NCI-H1105 treated with DMSO at 0.1 percent for 48 hours (cell line): ENCODE results near the gene LRFN2.

Experiments
- DNase-seq: peaks from one replicate; lab custom pipeline; 2025; lab: John Stamatoyannopoulos, UW

LRFN2 gene

DNA sequence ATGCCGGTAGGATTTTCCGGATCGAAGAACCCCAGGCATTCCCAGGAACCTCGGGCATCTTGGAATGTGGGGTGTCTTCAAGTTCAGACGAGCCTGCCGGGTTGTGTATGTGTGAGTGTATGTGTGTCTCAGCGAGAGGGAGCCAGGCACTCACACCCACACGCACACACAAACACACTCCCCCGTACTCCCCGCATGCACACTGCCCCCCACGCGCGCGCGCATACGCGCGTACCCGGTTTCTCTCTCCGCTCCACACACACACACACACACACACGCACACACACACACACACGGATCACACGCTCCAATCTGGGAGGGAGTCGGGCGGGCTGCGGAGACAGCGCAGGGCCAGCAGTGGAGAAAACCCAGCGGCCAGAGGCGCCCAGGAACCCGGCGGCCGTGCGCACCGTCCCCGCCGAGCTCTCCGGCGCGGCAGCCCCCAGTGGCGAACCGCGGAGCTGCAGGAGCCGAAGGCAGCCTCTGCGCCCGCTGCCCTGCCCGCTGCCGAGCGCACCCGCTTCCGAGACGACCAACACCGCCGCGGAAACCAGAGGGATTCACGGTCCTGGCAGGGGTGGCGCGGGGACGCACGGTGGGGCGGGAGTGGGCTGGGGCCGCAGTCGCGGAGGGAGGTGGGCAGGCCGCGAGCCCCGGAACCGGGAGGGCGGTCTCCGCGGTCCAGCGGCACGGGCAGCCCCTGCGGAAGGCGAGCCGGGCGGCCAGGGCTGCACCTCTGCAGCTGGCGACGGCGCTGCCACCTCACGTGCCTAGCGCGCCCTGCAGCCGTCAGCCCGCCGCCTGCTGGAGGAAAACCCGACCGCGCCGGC lies at the start of gene LRFN2:
Gene LRFN2, minus strand, starts transcription at position 125 of the 830 bp plus-strand sequence.
- peak; percentile 86 for DNase-seq

DNA sequence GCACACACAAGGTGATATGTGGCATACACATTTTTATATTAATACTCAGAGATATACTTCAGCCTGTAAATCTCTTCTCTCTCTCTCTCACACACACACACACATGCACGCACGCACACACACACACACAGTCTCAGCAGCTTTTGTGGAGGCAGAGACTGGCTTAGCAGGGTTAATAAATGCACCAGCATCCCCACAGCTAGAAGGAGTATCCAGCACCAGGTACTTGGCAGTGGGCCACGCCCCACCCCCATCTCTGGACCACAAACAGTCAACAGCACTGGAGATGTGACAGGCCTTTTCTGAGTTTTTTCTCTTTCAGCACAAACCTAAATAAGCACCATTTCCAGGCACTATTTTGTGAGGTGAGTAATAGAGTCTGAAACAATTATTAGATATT lies 47.3 kb upstream of the LRFN2 start:
- peak; percentile 83 for DNase-seq

DNA sequence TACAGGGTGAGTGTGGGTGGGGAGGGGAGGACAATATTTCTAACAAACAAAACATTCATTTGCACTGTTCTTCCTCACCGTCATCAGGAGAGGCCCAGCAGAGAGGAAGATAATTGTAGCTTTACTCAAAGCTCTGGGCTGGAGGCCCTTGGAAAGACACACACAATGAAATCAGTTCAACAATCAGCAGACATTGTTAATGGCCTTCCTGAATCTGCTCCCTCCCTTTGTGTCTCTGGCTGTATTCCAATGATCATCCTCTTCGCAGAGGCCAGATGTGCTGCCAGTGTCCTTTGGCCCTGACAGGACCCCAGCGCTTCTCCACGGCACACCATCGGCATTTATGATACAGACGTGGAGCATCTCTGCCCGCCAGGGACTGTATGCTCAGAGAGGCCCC lies 44.6 kb upstream of the LRFN2 start:
- peak; percentile 30 for DNase-seq

DNA sequence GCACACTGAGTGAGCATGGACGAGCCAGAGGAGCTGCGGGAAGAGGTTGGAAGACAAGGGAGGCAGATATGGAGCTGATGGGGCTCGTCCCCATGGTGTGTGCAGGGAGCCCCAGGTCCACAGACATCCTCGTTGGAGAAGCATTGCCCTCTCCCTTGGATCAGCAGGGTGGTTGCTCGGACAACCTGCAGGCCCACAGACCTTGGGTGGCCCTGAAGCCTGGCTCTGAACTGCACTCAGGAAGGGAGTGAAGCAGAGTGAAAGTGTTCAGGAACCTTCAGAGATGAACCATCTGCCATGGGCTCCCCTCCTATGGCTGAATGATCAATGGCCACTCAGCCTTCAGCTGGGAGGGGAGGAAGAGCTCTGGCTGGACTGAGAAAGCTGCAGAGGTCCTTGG lies 43.3 kb upstream of the LRFN2 start:
- DNase-seq: no peak

DNA sequence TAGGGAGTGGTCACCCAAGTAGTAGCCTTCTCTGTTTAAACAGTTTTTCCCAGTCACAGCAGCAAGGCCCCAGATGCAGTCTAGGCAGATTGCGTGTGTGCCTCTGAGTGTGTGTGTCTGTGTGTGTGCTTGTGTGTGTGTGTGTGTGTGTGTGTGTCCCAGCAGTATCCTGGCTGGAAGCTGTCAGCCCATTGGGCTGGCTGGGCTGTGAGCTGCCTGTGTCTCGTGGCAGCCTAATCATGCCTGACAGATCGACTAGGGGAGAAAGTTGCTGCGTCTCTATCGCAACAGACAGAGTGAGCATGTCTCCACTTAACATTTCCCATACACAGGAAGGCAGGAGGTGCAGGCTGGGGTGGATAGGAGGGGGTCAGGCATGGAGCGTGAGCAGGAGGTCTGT lies 42.9 kb upstream of the LRFN2 start:
- DNase-seq: no peak

DNA sequence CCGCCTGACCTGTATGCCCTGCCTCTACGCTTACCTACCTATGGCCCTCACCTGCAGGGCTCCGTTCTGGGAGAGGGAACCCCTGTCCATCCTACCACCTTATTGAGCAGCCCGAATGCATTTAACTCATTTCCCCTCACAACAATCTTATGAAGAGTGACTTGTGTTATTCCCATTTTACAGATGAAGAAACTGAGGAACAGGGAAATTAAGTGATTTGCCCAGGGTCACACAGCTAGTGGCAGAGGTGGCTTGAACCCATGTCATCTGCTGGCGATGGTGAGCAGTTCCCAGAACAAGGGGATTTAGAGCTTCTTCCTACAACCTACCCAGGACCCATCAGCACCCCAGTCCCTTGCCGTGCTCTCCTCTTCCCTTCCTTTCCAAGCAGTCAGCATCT lies 42.3 kb upstream of the LRFN2 start:
- no peak for DNase-seq

DNA sequence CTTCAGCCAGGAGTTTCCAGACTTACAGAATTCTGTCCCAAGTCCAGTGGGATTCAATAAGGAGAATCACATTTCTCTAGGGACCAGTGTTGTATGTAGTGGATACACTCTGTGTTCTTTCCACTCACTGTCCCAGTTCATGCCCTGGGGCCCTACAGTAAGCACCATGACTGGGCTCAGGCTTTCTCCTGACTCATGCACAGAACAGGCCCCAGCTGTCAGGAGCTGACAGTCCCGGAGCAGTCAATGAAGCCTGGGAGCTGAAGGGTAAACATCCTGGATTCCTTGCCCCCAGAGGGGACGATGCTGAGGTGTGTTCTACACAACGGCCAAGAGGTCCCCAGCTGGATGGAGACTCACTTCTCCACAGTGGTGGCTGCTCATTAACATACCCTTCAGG lies 40.2 kb upstream of the LRFN2 start:
- DNase-seq: no peak

DNA sequence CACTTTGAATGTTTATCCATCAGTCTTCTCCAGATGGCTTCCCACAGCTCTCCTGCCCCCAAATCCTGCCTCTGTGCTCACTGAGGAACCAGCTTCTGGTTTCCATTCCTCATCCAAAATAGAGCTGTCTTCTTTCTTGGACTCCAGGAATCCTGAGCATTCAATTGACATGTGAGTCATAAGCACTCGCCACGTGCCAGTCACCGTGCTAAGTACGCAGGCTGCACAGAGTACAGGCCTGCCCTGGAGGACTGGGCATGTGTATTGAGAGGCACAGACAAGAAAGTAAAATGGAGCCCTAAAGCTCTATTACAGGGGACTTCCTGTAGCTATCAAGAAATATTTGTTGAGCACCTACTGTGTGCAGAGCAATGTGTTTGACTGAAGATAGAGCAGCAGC lies 39.7 kb upstream of the LRFN2 start:
- DNase-seq: no peak

DNA sequence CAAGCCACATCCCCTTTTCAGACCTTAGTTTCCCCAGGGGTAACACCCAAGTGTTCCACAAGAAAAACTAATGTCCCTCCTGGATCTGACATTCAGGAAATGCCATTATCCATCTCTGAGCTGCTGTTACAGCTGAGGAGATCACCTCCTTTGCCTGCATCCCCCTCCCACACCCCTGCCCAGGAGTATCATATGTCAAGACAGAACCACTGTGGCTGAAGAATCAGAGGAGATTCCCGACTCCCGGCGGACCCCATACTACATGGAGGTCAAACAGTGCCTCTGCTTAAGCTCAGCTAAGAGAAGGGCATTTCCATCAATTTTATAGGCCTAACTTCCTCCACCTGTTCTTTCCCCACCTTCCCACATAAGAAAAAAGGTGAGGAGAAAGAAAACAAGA lies 36.8 kb upstream of the LRFN2 start:
- no peak for DNase-seq

DNA sequence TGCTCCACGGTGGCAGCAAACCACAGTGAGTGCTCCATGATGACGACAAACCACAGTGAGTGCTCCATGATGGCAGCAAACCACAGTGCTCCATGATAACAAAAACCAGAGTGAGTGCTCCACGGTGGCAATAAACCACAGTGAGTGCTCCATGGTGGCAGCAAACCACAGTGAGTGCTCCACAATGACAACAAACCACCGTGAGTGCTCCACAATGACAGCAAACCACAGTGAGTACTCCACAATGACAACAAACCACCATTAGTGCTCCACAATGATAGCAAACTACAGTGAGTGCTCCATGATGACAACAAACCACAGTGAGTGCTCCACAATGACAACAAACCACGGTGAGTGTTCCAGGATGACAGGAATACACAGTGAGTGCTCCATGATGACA lies 36.0 kb upstream of the LRFN2 start:
- DNase-seq: no peak

DNA sequence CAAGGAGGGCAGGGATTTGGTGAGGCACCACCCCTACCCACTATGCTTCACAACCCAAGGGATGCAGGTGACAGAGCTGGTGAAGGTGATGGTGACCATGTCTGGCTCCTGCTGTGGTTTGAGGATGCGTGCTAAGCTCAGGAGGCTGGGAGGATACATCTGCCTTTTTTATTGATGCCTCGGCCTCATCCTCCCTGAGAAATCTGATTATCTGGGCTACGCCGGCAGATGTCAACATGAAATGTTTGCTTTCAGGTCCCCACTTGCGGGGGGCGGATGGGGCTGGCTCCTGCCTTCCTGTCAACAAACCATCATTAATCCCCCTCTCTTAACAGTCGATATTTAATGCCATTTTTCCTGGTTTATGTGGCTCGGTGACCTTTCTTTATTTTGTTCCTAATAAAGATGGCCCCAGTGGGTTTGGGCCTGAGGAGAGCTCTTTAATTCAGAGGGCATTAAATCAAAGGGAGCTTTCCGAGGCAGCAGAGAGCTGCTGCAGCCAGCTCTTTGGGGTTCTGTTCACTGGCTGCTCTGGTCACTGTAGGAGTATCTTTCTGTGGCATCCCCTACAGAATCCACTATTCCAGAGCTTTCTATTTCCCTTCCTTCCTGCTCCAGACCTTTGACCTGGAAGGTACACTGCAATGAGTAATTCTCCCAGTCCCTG lies 33.5 kb upstream of the LRFN2 start:
- no peak for DNase-seq

DNA sequence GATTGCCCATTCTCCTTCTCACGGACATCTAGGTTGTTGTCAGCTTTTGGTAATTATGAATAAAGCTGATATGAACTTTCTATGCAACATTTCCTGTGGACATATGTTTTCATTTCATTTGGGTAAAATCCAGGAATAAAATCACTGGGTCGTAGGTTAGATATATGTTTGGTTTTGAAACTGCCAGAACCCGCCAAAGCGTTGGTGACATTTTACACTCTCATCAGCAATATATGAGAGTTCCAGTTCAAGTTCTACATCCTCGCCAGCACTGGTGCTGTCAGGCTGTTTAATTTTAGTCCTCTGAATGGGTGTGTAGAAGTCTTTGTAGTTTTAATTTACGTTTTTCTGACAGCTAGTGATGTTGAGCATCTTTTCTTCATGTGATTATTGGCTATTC lies 27.5 kb upstream of the LRFN2 start:
- no peak for DNase-seq

DNA sequence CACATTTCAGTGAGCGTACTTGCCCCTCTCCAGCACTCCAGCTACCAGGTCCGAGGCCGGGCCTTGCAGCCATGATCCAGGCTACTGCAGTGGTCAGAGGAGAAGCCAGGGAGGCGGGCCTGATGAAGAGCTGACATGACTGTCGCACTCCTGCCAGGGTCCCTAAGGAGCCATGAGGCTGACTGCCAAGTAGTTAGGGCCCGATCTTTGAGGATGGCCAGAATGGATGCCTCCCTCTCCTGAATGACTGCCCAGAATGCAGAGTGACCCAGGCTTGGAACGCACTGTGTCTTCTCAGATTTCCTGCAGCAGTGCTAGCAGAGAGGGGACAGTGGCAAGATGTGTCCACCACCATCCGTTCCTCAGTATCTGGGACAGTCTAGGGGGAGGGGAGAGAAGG lies 24.7 kb upstream of the LRFN2 start:
- DNase-seq: no peak

DNA sequence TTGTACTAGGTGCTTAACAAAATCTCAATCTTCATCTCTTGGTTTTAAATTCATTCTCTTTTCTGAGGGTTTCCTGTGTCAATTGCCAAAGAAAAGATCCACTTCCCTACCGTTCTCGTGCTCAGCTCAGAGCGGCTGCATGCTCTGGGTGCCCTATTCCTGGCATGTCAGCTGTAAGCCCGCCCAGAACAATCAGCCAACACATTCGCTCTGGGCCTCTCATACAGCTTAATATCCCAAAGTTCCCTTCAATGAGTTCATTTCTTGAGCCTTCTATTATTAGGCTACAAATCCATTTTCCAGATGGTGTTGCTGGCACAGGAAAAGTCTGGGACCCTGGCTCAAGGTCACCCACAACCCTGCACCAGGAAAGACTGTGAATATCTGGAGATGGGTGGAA lies 24.3 kb upstream of the LRFN2 start:
- no peak for DNase-seq

DNA sequence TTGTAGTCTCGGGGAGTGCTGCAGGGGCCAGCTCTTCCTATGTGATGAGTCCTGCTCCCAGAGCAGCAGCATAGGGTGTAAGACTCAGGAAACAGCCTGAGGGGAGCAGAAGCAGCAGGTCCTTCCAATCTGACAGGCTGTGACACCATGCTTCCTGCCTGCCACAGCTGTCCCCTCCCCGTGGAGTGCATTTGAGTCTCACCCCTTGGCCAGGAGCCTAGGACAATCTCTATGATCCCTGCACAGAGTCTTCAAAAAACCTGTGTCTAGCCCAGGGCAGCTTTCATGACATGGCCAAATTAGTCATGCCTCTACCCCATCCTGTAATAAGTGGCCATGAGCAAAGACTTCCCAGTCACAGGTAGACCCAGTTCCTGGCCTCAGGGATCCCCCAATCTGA lies 23.1 kb upstream of the LRFN2 start:
- DNase-seq: no peak

DNA sequence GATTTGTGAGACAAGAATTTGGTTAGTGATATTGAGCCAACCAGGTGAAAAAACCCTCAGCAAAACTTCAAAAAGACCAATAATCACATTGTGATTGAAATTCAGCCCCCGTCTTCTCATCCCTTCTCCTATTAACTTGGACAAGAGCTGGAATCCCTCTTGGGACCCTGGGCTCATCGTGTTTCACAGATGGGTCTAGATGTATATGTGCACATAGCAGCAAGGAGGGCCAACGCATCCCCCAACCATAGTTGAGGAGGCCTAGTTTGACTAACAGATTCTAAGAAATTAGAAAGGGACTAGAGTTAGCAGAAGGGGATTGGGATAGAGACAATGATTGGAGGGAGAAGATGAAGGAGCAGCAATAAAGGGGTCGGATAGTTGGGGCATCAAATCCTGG lies 19.8 kb upstream of the LRFN2 start:
- DNase-seq: no peak

DNA sequence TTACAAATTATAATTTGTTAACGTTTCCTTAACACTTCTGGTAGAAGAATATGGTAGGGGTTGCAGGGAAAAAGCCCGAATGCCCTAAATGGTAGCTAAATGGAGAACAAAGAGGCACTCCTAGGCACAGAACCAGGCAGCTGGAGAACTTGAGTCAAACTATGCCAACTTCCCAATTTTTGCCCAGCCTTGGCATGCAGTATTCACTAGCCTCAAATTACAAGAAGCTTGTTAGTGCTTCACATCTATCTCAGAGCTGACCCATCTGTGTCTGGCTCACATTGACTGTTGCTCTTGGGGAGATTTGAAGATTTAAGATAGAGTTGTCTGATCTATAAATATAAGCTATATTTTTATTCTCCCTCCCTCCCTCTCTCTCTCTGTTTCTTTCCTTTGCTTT lies 19.4 kb upstream of the LRFN2 start:
- DNase-seq: no peak

DNA sequence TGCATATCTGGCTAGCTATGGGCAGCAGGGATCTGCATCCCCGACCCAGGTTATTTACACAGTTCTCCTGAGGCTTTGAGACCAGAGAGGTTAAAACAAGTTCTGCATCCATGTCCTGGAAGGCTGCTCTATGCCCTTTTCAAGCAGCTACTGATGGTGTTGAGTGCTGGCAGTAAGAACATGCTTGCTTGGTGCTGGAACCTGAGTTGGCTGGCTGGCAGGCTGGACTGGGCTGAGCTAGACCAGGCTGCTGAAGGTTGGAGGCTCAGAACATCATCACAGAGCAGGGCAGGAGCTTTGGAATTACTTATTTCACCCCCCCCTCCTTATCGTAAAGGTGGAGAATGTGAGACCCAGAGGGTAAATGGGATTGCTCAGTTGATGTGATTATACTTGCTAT lies 16.9 kb upstream of the LRFN2 start:
- no peak for DNase-seq

DNA sequence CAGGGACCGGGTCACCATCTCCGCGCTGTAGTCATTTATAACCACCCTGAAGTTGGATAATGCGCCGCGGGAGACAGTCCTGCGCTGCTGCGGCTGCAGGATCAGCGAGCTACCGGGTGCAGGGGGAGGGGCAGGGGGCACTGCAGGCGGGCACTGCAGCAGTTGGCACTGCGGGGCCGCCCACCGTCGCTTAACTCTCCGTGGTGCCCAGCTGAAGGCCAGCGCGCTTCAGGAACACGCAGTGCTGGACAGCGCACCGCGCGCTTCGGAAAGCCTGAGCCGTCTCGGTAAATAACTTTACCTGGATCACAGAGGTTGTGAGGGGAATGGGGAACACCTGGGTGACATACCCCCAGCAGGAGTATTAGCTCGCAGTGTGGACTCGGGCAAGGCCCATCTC lies 12.4 kb upstream of the LRFN2 start:
- DNase-seq: no peak

DNA sequence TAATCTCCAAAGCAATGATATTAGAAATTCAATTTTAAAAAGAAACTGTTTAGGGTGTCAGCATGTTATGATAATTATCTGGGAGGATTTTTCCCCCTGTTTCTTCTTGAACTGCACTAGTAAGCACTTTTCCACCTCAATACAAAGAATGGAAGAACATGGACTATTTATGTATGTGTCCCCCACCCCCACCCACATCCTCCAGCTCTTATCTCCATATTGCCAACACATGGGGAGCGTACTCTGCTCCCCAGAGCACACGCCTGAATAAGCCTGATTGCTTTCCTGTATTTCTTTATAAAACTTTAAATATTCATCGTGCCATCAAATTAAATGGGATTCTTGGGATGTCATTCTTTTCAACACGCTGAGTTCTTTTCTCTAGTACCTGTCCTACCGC lies 11.4 kb upstream of the LRFN2 start:
- no peak for DNase-seq

DNA sequence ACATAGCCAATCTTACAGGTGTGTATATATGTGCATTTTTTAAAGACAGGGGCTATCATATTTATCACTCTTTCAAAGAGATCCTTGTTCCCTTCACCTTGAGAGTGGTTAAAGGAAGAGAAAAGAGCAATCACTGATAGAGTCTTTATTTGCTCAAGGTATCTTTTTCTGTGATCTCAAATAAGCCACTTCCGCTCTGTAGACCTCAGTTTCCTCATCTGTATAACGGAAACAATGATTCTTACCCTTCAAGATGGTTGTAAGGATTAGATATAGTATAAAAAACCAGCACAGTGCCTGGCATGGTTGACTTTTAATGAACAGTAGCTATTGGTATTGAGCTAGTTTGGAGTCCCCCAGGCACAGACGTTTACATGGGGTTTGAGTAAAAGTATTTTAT lies 10.1 kb upstream of the LRFN2 start:
- DNase-seq: no peak

DNA sequence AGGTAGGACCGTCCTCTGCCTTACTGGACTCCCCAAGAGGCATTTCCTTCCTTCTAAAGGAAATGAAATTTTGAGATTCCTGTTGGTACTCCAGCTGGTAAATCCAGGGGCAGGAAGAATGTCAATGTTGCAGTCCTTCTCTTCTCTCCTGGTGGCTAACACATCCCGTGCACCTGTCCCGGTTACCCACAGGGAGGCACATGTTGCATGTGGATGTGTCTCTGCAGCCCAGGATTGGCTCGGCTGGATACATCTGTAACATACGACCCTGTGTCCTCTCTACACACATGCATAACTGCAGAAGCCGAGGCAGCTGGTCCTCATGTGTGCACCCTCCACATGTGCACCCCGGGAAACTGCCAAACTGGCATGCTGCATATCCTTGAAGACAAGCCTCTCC lies 1.3 kb upstream of the LRFN2 start:
- DNase-seq: no peak

DNA sequence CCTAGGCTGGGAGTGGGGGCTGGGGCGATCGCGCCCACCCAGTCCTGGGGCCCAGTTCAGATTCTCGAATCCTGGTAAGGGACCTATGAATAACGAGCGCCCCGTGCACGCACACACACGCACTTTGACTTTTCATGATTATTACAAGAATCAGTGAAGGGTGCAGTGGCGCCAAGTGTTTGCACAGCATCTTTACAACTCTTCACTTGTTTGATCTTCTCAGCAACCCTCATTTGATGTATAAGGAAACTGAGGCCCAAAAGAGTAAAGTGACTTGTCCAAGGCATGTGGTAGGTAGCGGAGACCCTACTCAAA lies 863 bp upstream of the LRFN2 start:
- no peak for DNase-seq
